Karpas-422 (cell line): ENCODE measurements around the gene TMEM108. TPM values are rescaled to one million over a fixed set of nuclear protein-coding genes. Genes with fewer than 3 reads are reported as not detected.

Experiments used
- DNase-seq: peaks from one replicate; pipeline ENCODE4 v3.0.0-alpha.2; 2015
- H2AFZ ChIP-seq: fragments of 200-600 bp; sonication (generic); 2 replicates; pipeline ENCODE4 v1.6.1; 2014; ENCODE audit warnings: antibody characterized with exemption, low read length, mixed read lengths
- H3K27ac ChIP-seq: fragments of 200-600 bp; sonication (generic); 2 replicates; pipeline ENCODE4 v1.5.1; 2014; ENCODE audit warnings: mild to moderate bottlenecking, low read length, moderate library complexity
- H3K27me3 ChIP-seq: fragments of 200-600 bp; sonication (generic); 2 replicates; pipeline ENCODE4 v1.6.1; 2014; ENCODE audit warnings: low read length, mixed read lengths
- H3K36me3 ChIP-seq: fragments of 200-600 bp; sonication (generic); 2 replicates; pipeline ENCODE4 v1.6.1; 2014; ENCODE audit warnings: low read length, mixed read lengths; ENCODE audit not compliant: insufficient read depth
- H3K4me1 ChIP-seq: fragments of 200-600 bp; sonication (generic); 2 replicates; pipeline ENCODE4 v1.6.1; 2014; ENCODE audit warnings: mild to moderate bottlenecking, low read length, mixed read lengths
- H3K4me2 ChIP-seq: fragments of 200-600 bp; sonication (generic); 2 replicates; pipeline ENCODE4 v1.6.1; 2014; ENCODE audit warnings: low read length, low read depth, mild to moderate bottlenecking; ENCODE audit not compliant: poor library complexity, severe bottlenecking
- H3K4me3 ChIP-seq: fragments of 200-600 bp; sonication (generic); 2 replicates; pipeline ENCODE4 v1.5.1; 2014; ENCODE audit warnings: mild to moderate bottlenecking, antibody characterized with exemption, low read length, mixed read lengths
- H3K79me2 ChIP-seq: fragments of 200-600 bp; sonication (generic); 2 replicates; pipeline ENCODE4 v1.6.1; 2014; ENCODE audit warnings: mild to moderate bottlenecking, low read length, mixed read lengths
- H3K9ac ChIP-seq: fragments of 200-600 bp; sonication (generic); 2 replicates; pipeline ENCODE4 v1.6.0; 2014; ENCODE audit warnings: low read length
- H3K9me2 ChIP-seq: fragments of 200-600 bp; sonication (generic), shearing (Covaris generic); replicated peaks from 2 replicates; pipeline ENCODE4 v1.6.0; 2014; ENCODE audit warnings: mild to moderate bottlenecking, low read length, moderate library complexity; ENCODE audit not compliant: insufficient read depth
- H3K9me3 ChIP-seq: fragments of 300-700, 200-600 bp; sonication (generic); 2 replicates; pipeline ENCODE4 v1.6.1; 2014; ENCODE audit warnings: low read length, mixed read lengths
- H4K20me1 ChIP-seq: fragments of 200-600 bp; sonication (generic); 2 replicates; pipeline ENCODE4 v1.6.1; 2014; ENCODE audit warnings: mild to moderate bottlenecking, antibody characterized with exemption, low read length, low read depth; ENCODE audit not compliant: insufficient read depth
- total RNA-seq: library from RNA; depleted of rRNA; stranded (reverse); fragments of >200 nt; shearing (Covaris generic); gene quantifications from 2 replicates; pipeline ENCODE4 v1.2.3, GENCODE V29; 2014; ENCODE audit warnings: low replicate concordance

TMEM108 gene
- total RNA-seq, 1 experiment from 2014 or later, result not detected

GRCh38 chr3:133188996-133189395, 150.8 kb downstream of the TMEM108 start:
- Histone ChIP-seq H2AFZ (no peak overlapping the region), H3K4me2 (no peak overlapping the region), H3K9me2 (no peaks in the 10 kb centered on the region), H3K36me3 (no peaks in the 10 kb centered on the region), H3K9ac (no peak overlapping the region), H3K27me3 (no peaks in the 10 kb centered on the region), H3K4me1 (no peaks in the 10 kb centered on the region), H3K79me2 (no peaks in the 10 kb centered on the region), H4K20me1 (no peaks in the 10 kb centered on the region), H3K9me3 (no peaks in the 10 kb centered on the region), H3K27ac (no peak overlapping the region), H3K4me3 (no peak overlapping the region)
- DNase-seq, result no peak

- no peaks in the 10 kb centered on the region for H4K20me1 ChIP-seq
- no peaks in the 10 kb centered on the region for H3K9me3 ChIP-seq
- no peaks in the 10 kb centered on the region for H3K9me2 ChIP-seq
- no peaks in the 10 kb centered on the region for H3K36me3 ChIP-seq
- no peaks in the 10 kb centered on the region for H3K27me3 ChIP-seq
- no peak for DNase-seq
- H3K79me2 ChIP-seq, result no peaks in the 10 kb centered on the region
- H3K27ac ChIP-seq, result no peak overlapping the region
- no peak overlapping the region for H3K4me2 ChIP-seq
- H3K4me3 ChIP-seq, result no peak overlapping the region
- no peak overlapping the region for H3K9ac ChIP-seq
- H3K4me1 ChIP-seq, result no peaks in the 10 kb centered on the region
- no peak overlapping the region for H2AFZ ChIP-seq
Measured at GRCh38 chr3:133189893-133190292, 151.7 kb downstream of the TMEM108 start.

- DNase-seq, result no peak
- Histone ChIP-seq H4K20me1 (no peaks in the 10 kb centered on the region), H2AFZ (no peak overlapping the region), H3K79me2 (no peaks in the 10 kb centered on the region), H3K4me2 (no peak overlapping the region), H3K27me3 (no peaks in the 10 kb centered on the region), H3K27ac (no peak overlapping the region), H3K36me3 (no peaks in the 10 kb centered on the region), H3K9me3 (no peaks in the 10 kb centered on the region), H3K4me1 (no peaks in the 10 kb centered on the region), H3K4me3 (no peak overlapping the region), H3K9me2 (no peaks in the 10 kb centered on the region), H3K9ac (no peak overlapping the region)
Measured at GRCh38 chr3:133191818-133192217, 153.6 kb downstream of the TMEM108 start.

- Histone ChIP-seq H3K27me3 (no peaks in the 10 kb centered on the region), H3K4me3 (no peak overlapping the region), H3K36me3 (no peaks in the 10 kb centered on the region), H2AFZ (no peak overlapping the region), H3K4me2 (no peak overlapping the region), H3K79me2 (no peaks in the 10 kb centered on the region), H3K9me3 (no peaks in the 10 kb centered on the region), H3K4me1 (no peaks in the 10 kb centered on the region), H3K27ac (no peak overlapping the region), H3K9me2 (no peaks in the 10 kb centered on the region), H3K9ac (no peak overlapping the region), H4K20me1 (no peaks in the 10 kb centered on the region)
- DNase-seq, result no peak
Measured at GRCh38 chr3:133192363-133192945, 154.3 kb downstream of the TMEM108 start.

- no peaks in the 10 kb centered on the region for H3K27me3 ChIP-seq
- H3K9me3 ChIP-seq, result no peaks in the 10 kb centered on the region
- no peaks in the 10 kb centered on the region for H3K36me3 ChIP-seq
- H3K79me2 ChIP-seq, result no peaks in the 10 kb centered on the region
- no peak overlapping the region for H3K4me2 ChIP-seq
- H3K9ac ChIP-seq, result no peak overlapping the region
- H3K9me2 ChIP-seq, result no peaks in the 10 kb centered on the region
- H3K4me3 ChIP-seq, result no peak overlapping the region
- H3K4me1 ChIP-seq, result no peaks in the 10 kb centered on the region
- no peaks in the 10 kb centered on the region for H4K20me1 ChIP-seq
- no peak for DNase-seq
- no peak overlapping the region for H2AFZ ChIP-seq
- no peak overlapping the region for H3K27ac ChIP-seq
Measured at GRCh38 chr3:133192967-133193366, 154.8 kb downstream of the TMEM108 start.

- H3K27ac ChIP-seq, result no peak overlapping the region
- H3K36me3 ChIP-seq, result no peaks in the 10 kb centered on the region
- no peak overlapping the region for H3K9ac ChIP-seq
- H4K20me1 ChIP-seq, result no peaks in the 10 kb centered on the region
- no peaks in the 10 kb centered on the region for H3K79me2 ChIP-seq
- H3K4me3 ChIP-seq, result no peak overlapping the region
- no peaks in the 10 kb centered on the region for H3K9me2 ChIP-seq
- H2AFZ ChIP-seq, result no peak overlapping the region
- H3K4me2 ChIP-seq, result no peak overlapping the region
- no peak for DNase-seq
- H3K27me3 ChIP-seq, result no peaks in the 10 kb centered on the region
- H3K4me1 ChIP-seq, result no peaks in the 10 kb centered on the region
- H3K9me3 ChIP-seq, result no peaks in the 10 kb centered on the region
Measured at GRCh38 chr3:133196527-133196926, 158.3 kb downstream of the TMEM108 start.

GRCh38 chr3:133197619-133198018, 159.4 kb downstream of the TMEM108 start:
- H3K4me2 ChIP-seq, result no peak overlapping the region
- no peaks in the 10 kb centered on the region for H3K4me1 ChIP-seq
- H4K20me1 ChIP-seq, result no peaks in the 10 kb centered on the region
- no peaks in the 10 kb centered on the region for H3K27me3 ChIP-seq
- H3K4me3 ChIP-seq, result no peak overlapping the region
- no peaks in the 10 kb centered on the region for H3K36me3 ChIP-seq
- H3K9me3 ChIP-seq, result no peaks in the 10 kb centered on the region
- no peaks in the 10 kb centered on the region for H3K79me2 ChIP-seq
- no peak overlapping the region for H3K9ac ChIP-seq
- H2AFZ ChIP-seq, result no peak overlapping the region
- no peak overlapping the region for H3K27ac ChIP-seq
- peak; percentile 45 for DNase-seq
- no peaks in the 10 kb centered on the region for H3K9me2 ChIP-seq

GRCh38 chr3:133206921-133207320, 168.7 kb downstream of the TMEM108 start:
- H3K36me3 ChIP-seq, result no peaks in the 10 kb centered on the region
- H4K20me1 ChIP-seq, result no peaks in the 10 kb centered on the region
- no peaks in the 10 kb centered on the region for H3K9me3 ChIP-seq
- no peak for DNase-seq
- H2AFZ ChIP-seq, result no peak overlapping the region
- no peak overlapping the region for H3K4me3 ChIP-seq
- H3K9ac ChIP-seq, result no peak overlapping the region
- no peak overlapping the region for H3K27ac ChIP-seq
- H3K79me2 ChIP-seq, result no peaks in the 10 kb centered on the region
- H3K27me3 ChIP-seq, result no peaks in the 10 kb centered on the region
- no peaks in the 10 kb centered on the region for H3K9me2 ChIP-seq
- H3K4me1 ChIP-seq, result peaks cover 30% of the 10 kb centered on the region
- no peak overlapping the region for H3K4me2 ChIP-seq

GRCh38 chr3:133208184-133208583, 170.0 kb downstream of the TMEM108 start:
- no peak for DNase-seq
- Histone ChIP-seq H3K36me3 (no peaks in the 10 kb centered on the region), H3K4me1 (peaks cover 43% of the 10 kb centered on the region), H3K9ac (no peak overlapping the region), H4K20me1 (no peaks in the 10 kb centered on the region), H3K27me3 (no peaks in the 10 kb centered on the region), H3K4me2 (no peak overlapping the region), H3K4me3 (no peak overlapping the region), H3K9me2 (no peaks in the 10 kb centered on the region), H3K9me3 (no peaks in the 10 kb centered on the region), H3K27ac (no peak overlapping the region), H2AFZ (no peak overlapping the region), H3K79me2 (no peaks in the 10 kb centered on the region)
